Measurements from ENCODE around the gene MFGE8.

- TF ChIP-seq CTCF (IDR thresholded peaks at IDR 0.05 in 2 of 3, conservative IDR thresholded peaks at IDR 0.05 in 1 of 3; ENCODE audit: insufficient read depth in 2 of 3, low read depth in 1 of 3, low read length in 3 of 3): no peak
- no peak for TF ChIP-seq MITF (IDR thresholded peaks at IDR 0.05)
- TF ChIP-seq TRIM24 (IDR thresholded peaks at IDR 0.05): no peak
- no peak for TF ChIP-seq JUNB (CRISPR knock-in tag; conservative IDR thresholded peaks at IDR 0.05)
- no peak for TF ChIP-seq PRDM10 (IDR thresholded peaks at IDR 0.05; ENCODE audit: partially characterized antibody)
- TF ChIP-seq NCOR1 (IDR thresholded peaks at IDR 0.05): no peak
- TF ChIP-seq MAX (CRISPR knock-in tag; IDR thresholded peaks at IDR 0.05): no peak
- no peak for TF ChIP-seq NFXL1 (CRISPR knock-in tag; IDR thresholded peaks at IDR 0.05)
These were observed 19.7 kb upstream of the MFGE8 start for GRCh38 chr15:88932875-88933330.

Data from K562 (cell line).